NOMO-1 (cell line): ENCODE data around the gene NRM.
"Not testable (repeated sequence)": the region's sequence is repeated elsewhere in the genome, so short reads cannot be mapped to it uniquely, and the experiment has no call there.

Experiments
- DNase-seq, 2 experiments: peaks; one replicate each; lab custom pipeline; 2025; ENCODE audit not compliant: unreplicated experiment in 2 of 2; lab: John Stamatoyannopoulos, UW

NRM gene

DNA sequence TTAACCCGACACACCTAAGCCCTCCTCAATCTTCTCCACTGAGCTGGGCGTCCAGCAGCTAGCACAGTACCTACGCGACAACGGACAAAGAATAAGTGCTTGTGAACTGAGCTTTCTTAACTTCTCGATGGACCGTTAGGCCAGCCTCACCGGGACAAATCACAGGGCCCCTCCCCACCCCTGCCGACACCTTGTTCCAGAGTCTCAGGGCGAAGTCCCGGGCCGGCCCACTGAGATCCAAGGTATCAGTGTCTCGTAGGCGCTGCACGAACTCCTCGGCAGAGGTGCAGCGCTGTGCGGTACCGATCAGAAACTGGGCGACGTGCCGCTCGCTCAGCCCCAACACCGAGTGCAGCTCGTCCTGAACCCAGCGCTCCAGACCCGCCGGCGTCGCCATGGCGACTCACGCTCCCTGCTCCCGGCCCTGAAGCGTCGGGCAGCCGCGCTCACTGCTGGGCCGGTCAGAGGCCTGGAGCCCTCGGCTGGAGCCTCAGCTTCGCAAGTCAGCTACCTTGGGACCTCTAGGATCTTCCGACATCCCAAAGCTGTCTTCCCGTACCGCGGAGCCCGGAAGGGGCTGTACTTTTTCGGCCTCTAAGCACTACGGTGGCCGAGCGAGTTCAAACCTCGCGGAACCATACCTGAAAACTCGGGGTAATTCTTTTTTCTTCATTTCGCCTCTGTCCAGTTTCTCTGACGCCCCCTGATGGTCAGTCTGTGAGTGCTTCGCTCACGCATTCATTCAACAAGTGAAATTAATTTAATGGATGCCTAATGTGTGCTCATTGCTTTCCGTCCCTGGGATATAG, 18.1 kb downstream of the NRM start, which contains the start of gene DHX16:
Gene DHX16 (minus strand): TSS at position 562 of the 809 bp plus-strand sequence. CDS start 165 bp downstream, at position 397.
- DNase-seq: peak; percentile 89 to 96

- DNase-seq: no peak
These were observed 19.8 kb downstream of the NRM start for GRCh38 chr6:30670760-30671527.

- DNase-seq: not testable (repeated sequence)
These were observed 24.5 kb downstream of the NRM start for GRCh38 chr6:30666300-30666699.

DNA sequence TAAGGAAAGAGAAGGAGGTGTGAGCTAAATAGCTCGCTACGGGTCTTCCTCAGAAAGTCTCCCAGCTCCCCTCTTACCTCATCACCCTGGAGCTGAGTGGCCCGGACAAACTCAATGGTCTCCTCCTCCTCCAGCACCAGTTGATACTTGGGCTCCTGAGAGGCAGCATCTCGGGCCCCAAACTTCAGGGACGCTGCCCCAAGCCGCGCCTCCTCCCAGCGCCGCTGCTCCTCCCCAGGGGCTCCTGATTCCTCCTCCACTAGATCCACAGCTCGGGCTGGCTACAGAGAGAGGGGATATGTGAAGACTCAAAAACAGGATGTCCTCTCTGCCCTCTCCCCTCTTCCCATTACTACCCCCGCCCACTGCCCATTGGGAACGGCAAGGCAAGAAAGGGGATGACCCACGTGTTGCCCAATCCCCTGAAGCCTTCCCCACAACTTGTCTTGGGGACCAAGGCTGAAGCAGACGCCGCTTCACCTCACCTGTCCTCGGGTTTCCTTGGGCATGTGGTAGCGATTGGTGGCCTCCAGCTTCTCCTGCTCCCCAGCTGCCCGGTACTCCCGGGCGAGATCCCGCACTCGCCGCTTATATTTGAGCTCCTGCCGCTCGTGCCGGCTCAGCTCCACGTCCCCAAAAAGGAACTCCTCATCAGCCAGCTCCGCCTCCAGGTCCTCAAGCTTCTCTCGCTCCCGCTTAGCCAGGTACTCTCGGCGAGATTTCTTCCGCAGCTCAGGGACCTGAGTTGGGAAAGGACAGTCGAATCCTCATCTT, 25.6 kb downstream of the NRM start:
- no peak for DNase-seq

DNA sequence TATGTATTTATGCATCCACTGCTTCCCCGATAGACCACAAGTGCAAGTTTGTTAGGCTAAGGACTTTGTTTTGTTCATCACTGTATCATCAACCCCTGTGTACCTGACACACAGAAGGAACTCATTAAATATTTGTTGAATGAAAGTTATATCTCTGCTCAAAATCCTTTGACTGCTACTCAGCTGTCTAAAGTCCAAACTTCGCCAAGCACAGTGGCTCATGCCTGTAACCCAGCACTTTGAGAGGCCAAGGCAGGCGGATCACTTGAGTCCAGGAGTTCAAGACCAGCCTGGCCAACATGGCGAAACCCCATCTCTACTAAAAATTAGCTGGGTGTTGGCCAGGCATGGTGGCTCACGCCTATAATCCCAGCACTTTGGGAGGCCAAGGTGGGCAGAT, 32.9 kb downstream of the NRM start:
- not testable (repeated sequence) for DNase-seq

- DNase-seq: no peak
These were observed 33.3 kb downstream of the NRM start for GRCh38 chr6:30657454-30657853.

DNA sequence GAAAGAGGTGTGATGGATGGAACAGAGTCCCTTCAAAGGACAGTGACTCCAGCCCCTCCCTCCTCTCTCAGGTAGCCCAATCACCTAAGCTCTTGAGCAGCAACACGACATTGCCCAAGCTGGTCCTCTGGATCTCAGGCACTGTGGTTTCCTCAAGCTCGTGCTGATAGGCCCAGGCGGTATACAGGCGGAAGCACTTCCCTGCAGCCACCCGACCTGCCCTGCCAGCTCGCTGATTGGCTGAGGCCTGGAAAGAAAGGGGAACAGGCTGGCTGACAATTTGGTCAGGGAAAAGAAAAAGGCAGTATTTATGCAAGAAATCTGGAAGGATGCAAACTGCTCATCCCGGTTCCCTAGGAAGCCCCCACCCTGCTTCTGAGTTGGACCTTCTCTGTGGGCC, 34.3 kb downstream of the NRM start:
- DNase-seq: peak; percentile 77 to 78

- DNase-seq: no peak
These were observed 35.1 kb downstream of the NRM start for GRCh38 chr6:30655743-30656094.

- no peak for DNase-seq
These were observed 35.7 kb downstream of the NRM start for GRCh38 chr6:30654798-30655742.

GRCh38 chr6:30651143-30651542, 39.6 kb downstream of the NRM start:
- DNase-seq: no peak

GRCh38 chr6:30647242-30648116, 43.3 kb downstream of the NRM start:
- DNase-seq: peak; percentile 56 to 61

- peak; percentile 83 to 91 for DNase-seq
These were observed 44.1 kb downstream of the NRM start, which contains the start of gene C6orf136 for GRCh38 chr6:30646450-30647241. C6orf136 (plus strand) TSS chr6:30647133; CDS start chr6:30647232, 99 bp downstream.

- DNase-seq: no peak
These were observed 44.8 kb downstream of the NRM start for GRCh38 chr6:30645989-30646388.

GRCh38 chr6:30644769-30645168, 46.0 kb downstream of the NRM start:
- DNase-seq: no peak

DNA sequence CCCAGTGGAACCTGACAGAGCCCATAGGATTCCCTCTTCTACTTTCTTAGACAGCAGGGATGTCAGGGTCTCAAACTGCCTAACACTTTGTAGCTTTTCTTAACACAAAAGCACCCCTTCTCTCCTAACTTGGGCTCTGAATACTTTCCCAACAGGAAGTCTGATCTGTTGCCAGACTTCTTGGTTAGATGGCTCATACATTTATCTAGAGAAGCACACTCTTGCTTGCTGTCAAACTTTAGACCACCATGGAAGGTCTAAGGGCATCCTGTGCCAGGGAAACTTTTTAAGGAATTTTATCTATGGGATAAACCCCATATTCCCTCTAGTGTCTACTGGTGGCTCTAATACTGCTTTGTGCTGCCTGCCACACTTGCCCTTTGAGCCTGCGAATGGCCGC, 47.1 kb downstream of the NRM start:
- no peak for DNase-seq

DNA sequence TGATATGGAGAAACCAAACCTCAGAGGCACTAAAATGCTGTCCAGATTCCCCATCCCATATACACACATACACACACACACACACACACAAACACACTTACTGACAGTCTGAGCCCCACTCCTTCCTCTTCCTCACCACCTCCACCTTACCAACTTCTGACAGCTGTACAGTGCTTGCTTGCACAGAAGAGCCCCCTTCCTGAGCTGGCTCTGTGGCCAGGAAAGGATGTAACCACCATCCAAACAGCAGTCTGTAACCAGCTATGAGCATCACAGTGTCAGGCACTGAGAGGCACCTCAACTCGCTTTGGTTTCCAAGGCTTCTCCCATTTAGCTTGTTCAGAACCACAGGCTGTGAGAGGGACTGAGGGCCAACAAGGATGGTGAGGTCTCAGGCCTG, 49.7 kb downstream of the NRM start:
- DNase-seq: no peak

- no peak for DNase-seq
These were observed 50.3 kb downstream of the NRM start for GRCh38 chr6:30640481-30640880.
